HUES48 (cell line): ENCODE results near the gene SLC25A6.
"Not testable (repeated sequence)": the region's sequence is repeated elsewhere in the genome, so short reads cannot be mapped to it uniquely, and the experiment has no call there.

Experiments used
- H3K27ac ChIP-seq: one replicate; pipeline ENCODE4 v1.7.0; 2013; ENCODE audit warnings: low read depth, low read length, inconsistent platforms
- H3K27me3 ChIP-seq: 2 replicates; pipeline ENCODE4 v1.6.1; 2013; ENCODE audit warnings: mild to moderate bottlenecking, low read length; ENCODE audit not compliant: control insufficient read depth, insufficient read depth
- H3K36me3 ChIP-seq: 2 replicates; pipeline ENCODE4 v1.6.1; 2013; ENCODE audit warnings: low read length; ENCODE audit not compliant: control insufficient read depth, insufficient read depth
- H3K4me1 ChIP-seq: 2 replicates; pipeline ENCODE4 v1.6.1; 2013; ENCODE audit warnings: mild to moderate bottlenecking, low read length; ENCODE audit not compliant: control insufficient read depth, insufficient read depth
- H3K4me3 ChIP-seq: 2 replicates; pipeline ENCODE4 v1.5.1; 2013; ENCODE audit warnings: mild to moderate bottlenecking, low read depth, low read length
- H3K9ac ChIP-seq: 2 replicates; pipeline ENCODE4 v1.6.1; 2013; ENCODE audit warnings: mild to moderate bottlenecking, low read depth, low read length, moderate library complexity
- H3K9me3 ChIP-seq: 2 replicates; pipeline ENCODE4 v1.6.1; 2013; ENCODE audit warnings: low read length; ENCODE audit not compliant: control insufficient read depth, insufficient read depth

SLC25A6 gene

DNA sequence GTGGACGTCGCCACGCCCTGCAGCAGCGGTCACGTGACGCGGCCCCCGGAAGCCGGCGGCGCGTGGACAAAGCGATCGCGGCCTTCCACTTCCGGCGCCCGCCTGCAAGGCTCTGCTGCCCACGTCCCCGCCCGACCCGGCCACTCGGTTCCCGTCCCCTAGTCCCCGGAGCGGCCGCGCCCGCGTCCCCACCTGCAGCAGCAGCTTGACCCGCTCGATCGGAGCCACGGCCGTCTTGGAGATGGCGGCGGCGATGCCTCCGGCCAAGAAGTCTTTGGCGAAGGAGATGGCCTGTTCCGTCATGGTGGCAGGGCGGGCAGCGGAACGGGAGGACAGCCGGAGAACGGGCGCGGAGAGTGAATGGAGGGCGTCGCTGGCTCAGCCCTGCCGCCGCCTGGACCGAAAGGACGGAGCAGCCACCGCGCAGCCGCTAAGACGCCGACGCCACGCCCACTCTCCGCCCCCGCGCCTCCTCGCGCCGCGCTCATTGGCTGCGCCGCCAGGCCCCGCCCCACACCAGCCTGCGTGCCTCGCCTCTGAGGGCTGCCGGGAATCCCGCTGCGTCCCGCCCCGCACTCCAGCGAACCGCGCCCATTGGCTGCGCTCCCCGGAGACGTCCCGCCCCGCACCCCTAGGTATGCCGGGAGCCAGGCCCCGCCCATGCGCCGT, at the start of gene SLC25A6:
Gene SLC25A6 (minus strand): TSS at position 407 of the 669 bp plus-strand sequence. CDS start 104 bp downstream, at position 303.
- no peaks in the 10 kb centered on the region for H3K4me1 ChIP-seq
- peak within 1 kb of the TSS; percentile 99 for H3K4me3 ChIP-seq
- H3K27ac ChIP-seq = peak within 1 kb of the TSS; percentile 100

DNA sequence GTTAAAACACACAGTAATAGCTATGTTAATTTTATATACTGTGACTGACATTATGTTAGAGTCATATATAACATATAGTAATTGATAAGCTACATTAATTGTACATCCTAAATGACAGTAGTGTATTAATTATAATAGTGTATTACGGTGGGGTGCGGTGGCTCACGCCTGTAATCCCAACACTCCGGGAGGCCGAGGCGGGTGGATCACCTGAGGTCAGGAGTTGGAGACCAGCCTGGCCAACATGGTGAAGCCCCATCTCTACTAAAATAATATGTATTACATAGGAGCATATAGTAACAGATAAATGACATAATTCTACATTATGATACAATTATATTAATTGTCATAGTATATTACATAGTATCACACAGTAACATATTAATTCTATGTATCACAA, 48.6 kb upstream of the SLC25A6 start:
- Histone ChIP-seq H3K9ac (no peak overlapping the region), H3K27ac (no peak overlapping the region), H3K27me3 (no peaks in the 10 kb centered on the region), H3K36me3 (peaks cover 54% of the 10 kb centered on the region), H3K9me3 (no peaks in the 10 kb centered on the region), H3K4me3 (no peak overlapping the region), H3K4me1 (no peaks in the 10 kb centered on the region)

More for the DNA sequence above, at the start of gene SLC25A6:
- Histone ChIP-seq H3K36me3 (peaks cover 67% of the 10 kb centered on the region), H3K9me3 (no peaks in the 10 kb centered on the region), H3K27me3 (no peaks in the 10 kb centered on the region), H3K9ac (peak within 1 kb of the TSS; percentile 100)

DNA sequence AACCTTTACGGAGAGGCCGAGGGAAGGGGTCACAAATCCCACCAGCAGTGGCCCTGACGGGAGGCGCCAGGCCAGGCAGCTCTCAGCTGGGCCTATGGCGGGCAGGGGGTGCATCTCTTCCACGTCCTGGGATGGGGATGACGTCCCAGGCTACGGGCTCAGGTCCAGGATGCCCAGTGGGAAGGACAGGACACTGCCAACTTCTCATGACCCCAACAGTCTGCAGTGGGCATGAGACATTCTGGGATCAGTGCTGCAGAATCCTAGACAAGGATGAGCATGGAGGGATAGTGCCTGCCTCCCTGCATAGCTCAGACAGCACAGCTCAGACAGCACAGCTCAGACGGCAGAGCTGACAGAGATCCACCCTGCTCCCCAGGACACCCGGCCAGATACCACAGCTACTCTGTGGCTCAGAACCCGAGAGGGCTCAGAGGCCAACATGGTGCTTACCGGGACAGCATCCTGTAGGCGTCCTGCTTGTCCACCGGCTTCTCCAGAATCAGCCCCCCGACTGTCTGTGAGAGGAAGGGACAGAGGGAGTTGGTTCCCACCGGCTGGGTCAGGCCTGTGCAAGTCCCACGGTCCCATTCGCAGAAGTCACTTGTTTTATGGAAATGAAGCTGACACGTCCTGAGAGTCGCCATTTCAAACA, 43.5 kb upstream of the SLC25A6 start:
- no peaks in the 10 kb centered on the region for H3K9me3 ChIP-seq
- H3K4me1 ChIP-seq = no peaks in the 10 kb centered on the region
- no peaks in the 10 kb centered on the region for H3K27me3 ChIP-seq
- no peak overlapping the region for H3K9ac ChIP-seq
- H3K4me3 ChIP-seq = no peak overlapping the region
- H3K36me3 ChIP-seq = peaks cover 56% of the 10 kb centered on the region
- H3K27ac ChIP-seq = no peak overlapping the region

DNA sequence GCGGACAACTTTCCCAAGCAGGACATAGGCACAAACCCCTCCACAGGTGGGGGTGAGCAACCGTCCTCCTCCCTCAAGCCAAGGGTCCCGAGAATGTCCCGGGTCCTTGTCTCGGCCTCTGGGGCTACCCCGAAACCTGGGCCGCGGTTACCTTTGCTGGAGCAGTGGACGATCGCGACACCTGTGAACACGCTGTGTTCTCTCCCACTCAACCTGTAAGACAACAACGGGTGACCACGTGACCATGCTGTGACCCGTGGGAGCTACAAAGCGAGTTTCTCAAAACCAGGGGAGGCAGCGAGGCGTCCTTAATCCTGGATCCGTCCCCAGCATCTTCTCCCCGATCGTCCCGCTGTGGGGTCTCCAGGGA, 42.9 kb upstream of the SLC25A6 start:
- H3K27me3 ChIP-seq = no peaks in the 10 kb centered on the region
- H3K27ac ChIP-seq = no peak overlapping the region
- no peak overlapping the region for H3K9ac ChIP-seq
- H3K4me3 ChIP-seq = no peak overlapping the region
- H3K9me3 ChIP-seq = no peaks in the 10 kb centered on the region
- H3K4me1 ChIP-seq = no peaks in the 10 kb centered on the region
- H3K36me3 ChIP-seq = peaks cover 56% of the 10 kb centered on the region

DNA sequence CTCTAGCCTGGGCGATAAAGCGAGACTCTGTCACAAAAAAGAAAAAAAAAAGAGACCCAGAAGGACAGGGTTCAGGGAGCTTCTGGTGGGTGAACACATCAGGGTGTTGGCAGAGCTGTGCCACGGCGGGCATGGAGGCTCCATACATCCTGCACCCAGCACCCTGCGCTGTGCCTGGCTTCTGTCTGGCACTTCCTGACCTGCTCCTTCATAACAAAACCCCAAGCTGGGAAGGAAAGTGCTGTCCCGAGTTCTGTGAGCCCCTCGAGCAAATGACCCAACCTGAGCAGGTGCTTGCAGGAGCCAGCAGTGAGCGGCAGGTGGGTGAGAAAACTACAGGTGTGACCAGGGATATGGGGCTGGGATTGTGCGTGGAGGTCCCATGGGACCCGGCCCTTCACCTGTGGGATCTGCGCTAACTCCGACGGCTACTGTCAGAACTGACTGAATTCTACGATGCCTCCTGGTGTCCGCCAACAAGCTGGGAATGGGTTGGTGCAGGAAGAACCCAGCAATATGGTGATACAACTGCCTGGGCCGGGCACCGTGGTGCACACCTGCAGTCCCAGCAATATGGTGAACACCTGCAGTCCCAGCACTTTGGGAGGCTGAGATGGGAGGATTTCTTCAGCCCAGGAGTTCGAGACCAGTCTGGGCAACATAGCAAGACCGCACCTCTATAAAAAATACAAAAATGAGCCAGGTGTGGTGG, 41.9 kb upstream of the SLC25A6 start:
- Histone ChIP-seq H3K27ac (no peak overlapping the region), H3K27me3 (no peaks in the 10 kb centered on the region), H3K4me1 (no peaks in the 10 kb centered on the region), H3K9me3 (no peaks in the 10 kb centered on the region), H3K36me3 (peaks cover 51% of the 10 kb centered on the region), H3K9ac (no peak overlapping the region), H3K4me3 (no peak overlapping the region)

DNA sequence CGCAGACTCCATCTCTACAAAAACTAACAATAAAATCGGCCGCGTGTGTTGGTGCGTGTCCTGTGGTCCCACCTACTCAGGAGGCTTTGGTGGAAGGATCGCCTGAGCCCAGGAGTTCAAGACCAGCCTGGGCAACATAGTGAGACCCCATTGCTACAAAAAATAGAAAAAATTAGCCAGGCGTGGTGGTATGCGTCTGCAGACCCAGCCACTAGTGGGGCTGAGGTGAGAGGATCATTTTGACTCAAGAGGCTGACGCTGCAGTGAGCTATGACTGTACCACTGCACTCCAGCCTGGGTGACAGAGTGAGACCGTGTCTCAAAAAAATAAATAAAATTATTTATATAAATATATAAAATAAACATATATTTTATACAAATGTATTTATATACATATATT, 38.5 kb upstream of the SLC25A6 start:
- H3K27me3 ChIP-seq = no peaks in the 10 kb centered on the region
- no peaks in the 10 kb centered on the region for H3K4me1 ChIP-seq
- peaks cover 47% of the 10 kb centered on the region for H3K36me3 ChIP-seq
- no peak overlapping the region for H3K4me3 ChIP-seq
- no peak overlapping the region for H3K9ac ChIP-seq
- H3K9me3 ChIP-seq = 0 out of 2 replicates have a peak, but pooled peaks cover 3% of the 10 kb centered on the region
- no peak overlapping the region for H3K27ac ChIP-seq

DNA sequence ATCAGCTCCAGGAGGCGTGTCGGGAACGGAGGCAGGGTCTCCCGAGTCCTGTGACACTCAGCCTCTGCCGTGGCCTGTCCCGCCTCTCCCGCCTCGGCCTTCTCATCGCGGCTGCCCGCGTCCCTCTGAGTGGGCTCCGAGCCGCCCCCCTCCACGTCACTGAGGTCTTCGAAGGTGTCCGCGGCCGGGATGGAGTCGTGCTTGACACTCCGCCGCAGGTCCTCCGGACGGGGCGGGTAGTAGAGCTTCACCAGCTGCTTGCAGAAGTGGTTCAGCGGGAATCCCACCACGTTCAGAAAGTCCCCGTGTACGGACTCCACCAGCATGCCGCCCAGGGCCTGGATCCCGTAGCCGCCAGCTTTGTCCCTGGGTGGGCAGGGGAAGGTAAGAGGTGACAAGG, 35.8 kb upstream of the SLC25A6 start:
- H3K9ac ChIP-seq = no peak overlapping the region
- H3K36me3 ChIP-seq = peaks cover 51% of the 10 kb centered on the region
- H3K27ac ChIP-seq = no peak overlapping the region
- no peak overlapping the region for H3K4me3 ChIP-seq
- no peaks in the 10 kb centered on the region for H3K27me3 ChIP-seq
- H3K4me1 ChIP-seq = no peaks in the 10 kb centered on the region
- H3K9me3 ChIP-seq = 0 out of 2 replicates have a peak, but pooled peaks cover 7% of the 10 kb centered on the region

DNA sequence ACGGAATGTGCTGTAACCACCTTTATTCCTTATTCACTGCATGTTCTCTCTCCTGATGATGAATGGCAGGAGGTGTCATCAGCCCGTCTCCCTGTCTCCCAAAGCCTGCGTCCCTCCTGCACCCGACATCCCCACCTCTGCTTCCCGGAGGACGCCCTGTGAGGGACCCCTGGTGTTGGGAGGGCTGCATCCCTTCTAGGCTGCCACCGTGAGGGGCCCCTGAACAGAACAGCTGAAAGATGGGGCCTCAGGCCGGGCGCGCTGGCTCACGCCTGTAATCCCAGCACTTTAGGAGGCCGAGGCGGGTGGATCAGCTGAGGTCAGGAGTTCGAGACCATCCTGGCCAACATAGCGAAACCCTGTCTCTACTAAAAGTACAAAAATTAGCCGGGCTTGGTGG, 34.4 kb upstream of the SLC25A6 start:
- 0 out of 2 replicates have a peak, but pooled peaks cover 18% of the 10 kb centered on the region for H3K9me3 ChIP-seq
- not testable (repeated sequence) for H3K9ac ChIP-seq, H3K27me3 ChIP-seq, H3K4me1 ChIP-seq, H3K27ac ChIP-seq, H3K4me3 ChIP-seq
- H3K36me3 ChIP-seq = peaks cover 56% of the 10 kb centered on the region

DNA sequence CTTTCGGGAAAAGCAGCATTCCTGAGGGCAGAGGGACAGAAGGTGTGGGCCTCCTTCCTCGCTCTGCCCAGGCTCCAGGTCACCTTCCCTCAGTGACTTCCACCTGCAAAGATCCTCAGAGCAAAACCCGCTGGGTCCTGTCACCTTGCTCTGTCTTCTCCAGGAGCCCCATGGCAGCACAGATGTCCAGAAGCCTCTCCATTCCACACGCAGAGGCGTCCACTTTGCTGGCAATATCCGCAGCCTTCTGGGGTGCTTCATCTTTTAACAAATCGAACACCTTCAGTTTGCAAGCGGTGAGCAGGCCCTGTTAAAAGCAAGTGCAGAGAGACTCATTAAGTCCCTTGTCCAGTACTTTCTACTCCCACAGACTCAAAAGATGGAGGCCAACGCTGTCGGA, 33.5 kb upstream of the SLC25A6 start:
- Histone ChIP-seq H3K27me3 (no peaks in the 10 kb centered on the region), H3K36me3 (peaks cover 58% of the 10 kb centered on the region), H3K9me3 (0 out of 2 replicates have a peak, but pooled peaks cover 18% of the 10 kb centered on the region), H3K27ac (no peak overlapping the region), H3K4me3 (no peak overlapping the region), H3K4me1 (no peaks in the 10 kb centered on the region), H3K9ac (no peak overlapping the region)

DNA sequence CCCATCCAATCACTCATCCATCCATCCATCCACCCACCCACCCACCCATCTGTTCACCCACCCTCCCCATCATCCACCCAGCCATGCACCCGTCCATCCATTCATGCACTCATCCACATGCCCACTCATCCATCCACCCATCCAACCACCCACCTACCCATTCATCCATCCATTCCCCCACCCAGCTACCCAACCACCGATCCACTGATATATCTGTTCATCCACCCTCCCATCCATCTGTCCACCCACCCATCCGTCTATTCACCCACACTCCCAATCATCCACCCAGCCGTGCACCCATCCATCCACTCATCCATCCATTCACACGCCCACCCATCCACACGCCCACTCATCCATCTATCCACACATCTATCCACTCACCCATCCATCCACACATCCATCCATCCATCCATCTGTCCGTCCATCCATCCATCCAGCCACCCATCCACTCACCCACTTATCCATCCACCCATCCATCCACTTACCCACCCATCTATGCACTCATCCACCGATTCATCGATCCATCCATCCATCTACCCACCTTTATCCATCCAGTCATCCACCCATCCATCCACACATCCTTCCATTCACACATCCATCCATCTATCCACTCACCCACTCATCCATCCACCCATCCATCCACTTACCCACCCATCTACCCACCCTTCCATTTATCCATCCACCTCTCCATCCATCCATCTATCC, 32.4 kb upstream of the SLC25A6 start:
- Histone ChIP-seq H3K9me3 (0 out of 2 replicates have a peak, but pooled peaks cover 18% of the 10 kb centered on the region), H3K4me1 (no peaks in the 10 kb centered on the region), H3K36me3 (peaks cover 55% of the 10 kb centered on the region), H3K9ac (no peak overlapping the region), H3K4me3 (no peak overlapping the region), H3K27me3 (no peaks in the 10 kb centered on the region), H3K27ac (no peak overlapping the region)
